A673 (cell line): Measurements from ENCODE around the gene RAB36.

ENCODE experiments used
- CTCF ChIP-seq: fragments of 300-800, 200-600 bp; sonication (generic); conservative IDR thresholded peaks from 2 replicates; pipeline ENCODE4 v1.5.1; 2017; ENCODE audit warnings: low read depth, mild to moderate bottlenecking, antibody characterized with exemption, low read length, moderate library complexity, mixed read lengths
- EZH2 ChIP-seq: fragments of 200-600 bp; sonication (generic); IDR thresholded peaks from 2 replicates; pipeline ENCODE4 v1.6.1; 2017; ENCODE audit warnings: borderline replicate concordance, low read depth, mild to moderate bottlenecking, mixed read lengths, antibody characterized with exemption, low read length; ENCODE audit not compliant: poor library complexity, severe bottlenecking

GRCh38 chr22:23166841-23167616 is 21.8 kb downstream of the RAB36 start:
- TF ChIP-seq CTCF (no peak), EZH2 (no peak)
